ENCODE results near the gene PHYKPL.
"Not testable (repeated sequence)": the region's sequence is repeated elsewhere in the genome, so short reads cannot be mapped to it uniquely, and the experiment has no call there.

The PHYKPL gene

DNA sequence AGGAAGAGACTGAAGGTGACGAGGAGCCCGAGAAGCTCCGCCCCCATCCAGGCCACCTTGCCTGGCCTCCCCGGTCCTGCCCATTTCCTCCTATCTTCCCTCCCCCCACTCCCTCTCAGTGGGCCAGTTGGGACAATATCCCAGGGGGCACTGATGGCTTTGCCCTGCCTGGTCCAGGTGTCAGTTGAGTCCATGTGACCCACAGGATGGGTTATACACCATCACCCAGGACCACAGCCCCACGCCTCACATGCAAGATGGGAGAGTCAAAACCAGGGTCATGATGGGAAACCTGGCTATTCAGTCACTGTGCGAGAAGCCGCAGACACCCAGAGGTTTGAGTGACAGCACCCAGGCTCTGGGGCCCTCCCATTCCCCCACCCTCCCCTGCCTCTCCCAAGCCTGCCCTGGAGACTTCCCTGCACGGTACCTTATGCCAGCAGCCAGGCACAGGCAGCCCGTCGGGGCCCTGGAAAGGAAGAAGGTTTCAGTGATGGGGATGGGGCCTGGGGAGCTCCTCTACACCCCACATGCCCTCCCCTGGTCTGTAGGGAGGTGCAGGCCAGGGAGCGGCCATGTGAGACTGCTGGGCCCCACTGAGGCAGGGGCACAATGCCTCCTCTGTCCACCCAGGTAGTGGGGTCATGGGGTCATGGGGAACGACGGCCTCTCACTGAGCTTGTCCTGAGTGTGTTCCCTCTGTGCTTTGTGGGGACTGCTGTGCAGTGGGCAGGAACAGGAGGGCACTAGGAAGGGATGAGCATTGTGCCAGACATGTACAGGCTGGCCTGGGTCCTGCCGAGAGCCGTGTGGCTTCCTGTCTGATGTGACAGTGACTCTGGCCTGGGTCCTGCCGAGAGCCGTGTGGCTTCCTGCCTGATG lies 6.3 kb upstream of the PHYKPL start:
- DNase-seq, result no peak

DNA sequence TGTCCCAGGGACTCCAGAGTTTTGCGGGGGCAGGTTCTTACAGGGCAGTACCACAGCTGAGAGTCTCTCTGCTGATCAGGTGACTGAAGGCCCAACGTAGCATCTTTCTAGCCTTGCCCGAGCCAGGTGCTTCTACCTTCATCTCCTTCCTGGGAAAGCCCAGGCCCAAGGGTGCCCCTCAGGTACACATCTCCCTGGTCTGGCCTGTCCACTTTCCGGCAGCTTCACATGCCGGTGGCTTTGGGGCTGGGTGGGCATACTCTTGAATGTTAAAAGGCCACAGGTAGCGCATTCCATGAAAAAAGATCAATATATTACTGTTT lies 5.7 kb upstream of the PHYKPL start:
- no peak for DNase-seq

DNA sequence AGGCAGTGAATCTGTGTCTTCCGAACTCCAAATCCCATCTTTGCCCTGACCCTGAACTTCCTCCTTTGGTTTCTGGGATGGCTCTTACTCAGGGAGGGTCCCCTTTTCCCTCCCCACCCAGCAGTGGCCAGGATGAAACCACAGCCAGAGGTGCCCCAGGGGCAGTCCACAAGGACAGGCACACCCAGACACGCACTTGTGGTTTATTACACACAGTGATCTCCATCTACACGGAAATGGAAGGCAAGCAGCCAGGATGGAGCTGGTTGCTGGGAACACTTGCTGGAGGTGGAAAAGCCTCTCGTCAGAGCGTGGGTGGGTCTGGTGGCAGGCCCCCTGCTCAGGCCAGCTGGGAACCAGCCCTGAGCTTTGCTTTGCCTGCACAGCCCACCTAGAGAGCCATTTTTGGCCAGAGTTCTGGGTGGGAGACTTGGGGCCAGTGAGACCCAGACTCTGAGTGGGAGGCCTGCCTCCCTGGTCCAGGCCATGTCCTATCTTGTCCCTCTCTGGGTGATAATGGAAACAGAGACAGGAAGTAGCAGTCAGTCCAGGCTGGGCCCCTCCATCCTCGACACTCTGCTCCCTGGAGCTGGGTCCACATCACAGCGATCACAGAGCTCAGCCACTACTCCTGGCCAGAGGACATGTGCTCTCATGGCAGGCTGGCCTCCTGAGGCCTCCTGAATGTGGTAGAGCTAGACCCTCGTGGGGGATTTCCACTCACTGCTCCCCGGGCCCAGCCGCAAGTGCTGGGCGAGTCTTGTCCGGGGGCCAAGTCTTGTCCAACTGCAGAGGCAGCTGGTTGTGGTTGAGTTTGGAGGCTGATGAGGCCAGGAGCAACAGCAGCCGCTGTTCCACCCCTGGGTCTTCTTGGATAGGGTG lies 5.1 kb upstream of the PHYKPL start:
- no peak for DNase-seq

GRCh38 chr5:178236679-178237078 lies 4.1 kb upstream of the PHYKPL start:
- DNase-seq, result no peak

DNA sequence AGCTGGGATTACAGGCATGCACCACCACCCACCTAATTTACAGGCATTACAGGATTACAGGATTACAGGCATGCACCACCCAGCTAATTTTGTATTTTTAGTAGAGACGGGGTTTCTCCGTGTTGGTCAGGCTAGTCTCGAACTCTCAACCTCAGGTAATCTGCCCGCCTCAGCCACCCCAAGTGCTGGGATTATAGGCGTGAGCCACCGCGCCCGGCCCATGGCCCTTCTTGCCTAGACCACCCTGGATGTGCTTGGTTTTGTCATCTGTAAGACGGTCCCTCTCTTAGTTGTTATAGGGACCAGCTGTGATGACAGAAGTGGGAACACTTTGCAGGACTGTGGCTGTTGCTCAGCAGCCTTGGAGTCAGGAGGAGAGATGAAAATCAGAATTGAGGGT lies 3.5 kb upstream of the PHYKPL start:
- no peak for DNase-seq

DNA sequence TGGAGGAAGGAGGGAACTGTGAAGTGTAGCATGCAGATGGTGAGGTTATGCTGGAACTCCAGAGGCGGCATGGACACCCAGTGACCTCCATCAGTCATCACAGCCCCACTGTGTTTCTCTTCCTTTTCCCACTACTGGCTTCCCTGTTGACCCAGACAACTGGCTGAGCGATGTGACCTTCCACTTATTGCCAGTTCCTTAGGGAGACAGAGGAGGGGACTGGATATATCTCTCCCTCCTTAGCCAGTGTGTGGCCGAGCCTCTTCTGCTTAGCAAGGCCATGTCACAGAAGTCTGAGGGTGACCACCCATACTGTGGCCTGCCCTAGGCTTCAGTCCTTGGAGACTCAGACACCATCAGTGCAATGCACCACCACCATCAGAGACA lies 3.0 kb upstream of the PHYKPL start:
- no peak for DNase-seq

DNA sequence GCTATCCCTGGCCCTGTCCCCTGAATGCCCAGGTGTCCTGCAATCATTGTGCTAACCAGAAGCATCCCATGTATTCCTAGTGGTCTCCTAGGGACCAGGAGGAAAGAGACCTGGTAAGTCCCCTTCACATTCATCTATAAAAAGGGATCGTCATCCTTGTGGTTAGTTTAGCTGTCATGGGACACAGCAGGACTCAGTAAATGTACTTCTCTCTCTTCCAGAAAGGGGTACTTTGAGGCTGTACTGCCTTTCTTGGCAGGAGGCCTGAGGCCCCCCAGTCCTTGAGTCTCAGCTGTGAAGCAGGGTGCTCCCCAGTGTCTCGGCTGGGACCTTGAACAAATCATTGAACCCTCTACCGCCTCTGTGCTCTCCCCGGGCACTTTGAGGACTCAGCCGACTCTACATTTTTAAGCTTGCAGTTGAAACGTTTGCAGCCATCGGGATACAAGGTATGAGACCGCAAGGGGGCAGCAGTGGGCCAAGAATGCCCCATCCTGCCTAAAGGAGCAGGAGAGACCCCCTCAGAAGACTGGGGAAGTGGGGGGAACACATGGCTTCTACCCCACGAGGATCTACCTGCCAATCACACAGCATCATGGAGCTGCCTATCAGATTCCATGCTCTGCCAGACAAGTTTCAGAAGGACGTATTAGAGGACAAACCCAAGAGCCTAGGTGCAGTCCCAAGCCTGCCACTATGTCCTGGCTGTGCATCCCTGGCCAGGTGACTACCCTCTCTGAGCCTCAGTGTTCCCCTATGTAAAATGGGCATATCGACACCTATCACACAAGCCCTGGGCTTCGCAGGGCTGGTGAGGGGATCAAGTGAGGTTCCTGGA lies 2.4 kb upstream of the PHYKPL start:
- DNase-seq, result no peak

DNA sequence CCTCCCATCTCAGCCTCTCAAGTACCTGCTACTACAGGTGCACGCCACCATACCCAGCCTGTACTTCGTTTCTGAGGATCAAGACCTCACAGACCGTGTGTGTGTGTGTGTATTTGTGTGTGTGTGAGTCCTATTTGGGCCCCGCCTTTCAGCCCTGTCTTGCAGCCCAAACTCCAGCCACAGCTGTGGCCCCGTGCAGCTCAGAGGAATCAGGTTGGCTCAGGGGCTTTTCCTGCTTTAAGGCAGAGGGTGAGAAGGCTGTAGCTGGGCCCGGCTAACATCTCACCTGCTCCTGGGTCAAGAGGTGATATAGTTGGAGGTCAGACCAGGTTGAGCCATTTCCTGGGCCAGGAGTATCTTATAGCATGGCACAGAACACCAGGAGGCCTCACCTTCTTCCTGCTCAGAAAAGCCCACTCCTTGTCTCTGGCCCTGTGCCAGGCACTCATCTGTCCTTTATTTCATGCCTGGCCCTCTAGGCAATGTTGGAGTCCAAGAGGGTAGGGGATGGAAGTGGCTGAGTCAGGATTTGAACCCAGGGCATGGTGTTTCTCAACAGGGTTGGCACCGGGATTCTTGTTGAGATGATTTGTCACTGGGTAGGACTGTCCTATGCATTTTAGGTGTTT lies 1.6 kb upstream of the PHYKPL start:
- no peak for DNase-seq

GRCh38 chr5:178232920-178233429 lies 373 bp upstream of the PHYKPL start:
- no peak for DNase-seq

DNA sequence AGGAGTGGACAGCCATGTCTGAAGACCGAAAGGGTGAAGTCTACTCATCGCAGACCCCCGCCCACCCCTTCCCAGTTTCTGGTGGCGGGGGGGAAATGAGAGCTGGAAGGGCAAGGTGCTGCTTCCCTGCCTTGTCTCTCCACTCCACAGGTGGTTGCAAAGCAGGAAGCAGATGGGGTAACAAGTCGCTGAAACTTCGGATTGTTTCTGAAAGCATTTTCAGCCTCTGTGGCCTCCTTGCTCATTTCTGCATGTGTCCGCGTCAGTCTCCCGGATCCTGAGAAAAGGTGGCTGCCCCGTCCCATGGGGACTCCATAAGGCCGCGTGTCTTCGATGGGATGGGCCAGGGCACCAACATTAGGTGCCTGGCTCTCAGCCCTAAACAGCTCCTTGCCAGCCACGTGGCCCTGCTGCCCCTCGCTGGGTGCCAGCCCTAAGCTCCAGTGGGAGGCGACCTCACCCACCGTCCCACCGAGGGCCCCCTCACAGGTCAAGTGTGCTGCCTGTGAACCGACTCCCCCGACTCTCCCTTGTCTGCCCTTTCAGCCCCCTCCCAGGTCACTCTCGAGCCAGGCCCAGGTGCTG lies 971 bp downstream of the PHYKPL start:
- no peak for DNase-seq

DNA sequence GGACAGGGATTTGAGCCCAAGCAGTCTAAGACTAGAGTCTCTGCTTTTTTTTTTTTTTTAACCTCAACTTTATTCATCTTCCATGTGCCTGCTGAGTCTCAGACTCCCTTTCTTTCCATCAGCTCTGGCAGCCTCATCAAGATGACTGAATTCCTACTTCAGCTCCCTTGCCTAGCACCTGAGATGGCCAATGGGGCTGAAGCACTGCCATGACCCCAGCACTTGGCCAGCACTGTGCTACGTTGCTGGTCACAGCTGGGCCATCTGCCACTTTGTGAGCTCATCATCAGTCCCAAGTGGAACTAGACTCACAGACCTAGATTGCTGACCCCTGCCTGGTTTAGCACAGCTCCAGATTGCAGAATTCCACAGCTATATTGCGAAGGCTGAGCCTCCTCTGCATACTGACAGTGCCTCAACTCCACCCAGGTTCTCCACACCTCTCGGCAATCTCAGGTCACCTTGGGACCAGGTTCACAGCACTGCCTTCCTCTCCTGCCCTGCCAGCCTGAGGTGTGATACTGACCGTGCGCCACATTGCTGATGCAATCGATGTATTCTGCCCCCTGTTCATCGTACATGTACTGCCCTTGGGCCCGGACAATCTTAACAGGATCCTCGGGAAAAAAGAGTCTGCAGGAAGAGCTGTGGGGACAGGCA lies 1.6 kb downstream of the PHYKPL start:
- DNase-seq, result no peak

DNA sequence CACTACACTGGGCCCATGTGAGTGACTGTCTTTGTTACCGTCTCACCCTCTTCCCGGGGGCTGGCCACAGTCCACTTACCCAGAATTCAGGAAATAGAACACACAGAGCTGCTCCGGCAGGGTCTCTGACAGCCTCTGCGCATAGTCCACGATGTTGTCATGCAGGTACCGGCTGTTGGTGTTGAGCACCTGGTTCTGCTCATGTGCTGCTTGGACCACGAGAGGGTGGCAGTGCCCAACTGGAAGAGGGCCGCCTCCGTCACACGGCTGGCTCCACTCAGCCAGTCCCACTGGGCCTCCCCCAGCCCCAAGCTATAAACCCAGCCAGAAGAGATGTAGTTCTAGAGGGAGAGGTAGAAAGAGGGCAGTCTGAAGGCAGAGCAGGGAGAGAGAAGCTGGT lies 2.7 kb downstream of the PHYKPL start:
- no peak for DNase-seq

- DNase-seq, result not testable (repeated sequence)
These were observed 3.5 kb downstream of the PHYKPL start for GRCh38 chr5:178229111-178229510.

- DNase-seq, result no peak
These were observed 4.0 kb downstream of the PHYKPL start for GRCh38 chr5:178228609-178229008.

DNA sequence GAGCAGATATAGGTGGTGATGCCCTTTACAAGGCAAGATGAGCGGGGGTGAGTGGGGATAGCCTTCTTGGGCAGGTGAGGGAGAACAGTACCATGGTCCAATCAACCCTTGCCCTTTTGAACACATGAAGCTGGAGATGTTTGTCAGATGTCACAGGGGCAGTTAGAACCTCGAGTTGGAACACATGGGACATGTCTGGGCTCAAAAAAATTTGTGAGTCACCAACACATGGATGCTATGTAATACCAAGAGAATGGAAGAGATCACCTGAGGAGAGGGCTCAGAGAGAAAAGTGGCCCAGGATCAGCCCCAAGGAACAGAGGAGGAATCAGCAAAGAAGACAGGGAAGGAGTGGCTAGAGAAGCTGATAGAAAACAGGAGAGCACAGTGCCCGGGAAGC lies 4.7 kb downstream of the PHYKPL start:
- DNase-seq, result no peak

DNA sequence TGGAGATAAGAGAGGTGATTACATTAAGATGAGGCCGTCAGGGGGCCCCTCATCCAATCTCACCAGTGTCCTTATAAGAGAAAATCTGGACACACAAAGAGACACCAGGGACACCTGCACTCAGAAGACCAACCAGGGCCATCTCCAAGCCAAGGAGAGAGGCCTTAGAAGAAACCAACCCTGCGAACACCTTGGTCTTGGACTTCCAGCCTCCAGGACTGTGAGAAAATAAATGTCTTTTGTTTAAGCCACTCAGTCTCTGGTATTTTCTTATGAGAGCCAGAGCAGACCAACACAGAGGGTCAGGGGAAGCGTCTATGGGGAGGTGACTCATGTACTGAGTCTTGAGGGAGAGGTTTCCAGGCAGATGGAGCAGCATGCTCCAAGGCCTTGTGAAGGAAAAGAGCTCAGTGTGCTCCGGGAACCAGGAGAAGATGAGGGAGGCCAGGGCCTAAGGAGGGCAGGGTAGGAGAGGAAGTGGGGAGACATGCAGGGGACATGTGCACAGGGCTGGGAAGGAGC lies 5.4 kb downstream of the PHYKPL start:
- no peak for DNase-seq

DNA sequence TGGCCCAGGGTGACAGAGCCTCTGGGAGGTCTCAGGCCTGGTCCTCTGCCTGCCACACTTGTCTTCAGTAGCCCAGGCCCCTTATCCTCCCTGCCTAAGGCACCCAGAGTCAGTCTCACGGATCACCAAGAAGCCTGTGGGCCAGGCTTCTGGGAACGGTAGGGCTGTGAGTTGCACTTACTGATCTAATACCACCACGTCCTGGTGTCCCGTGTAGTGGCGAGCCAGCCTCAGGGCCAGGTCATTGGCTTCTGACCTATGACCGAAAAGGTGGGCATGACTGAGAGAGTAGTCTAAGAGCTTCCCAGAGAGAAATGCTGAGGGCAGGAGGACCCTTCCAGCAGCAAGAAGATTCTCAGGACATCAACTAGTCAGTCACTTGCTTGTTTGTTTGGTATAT lies 7.4 kb downstream of the PHYKPL start:
- DNase-seq, result no peak

DNA sequence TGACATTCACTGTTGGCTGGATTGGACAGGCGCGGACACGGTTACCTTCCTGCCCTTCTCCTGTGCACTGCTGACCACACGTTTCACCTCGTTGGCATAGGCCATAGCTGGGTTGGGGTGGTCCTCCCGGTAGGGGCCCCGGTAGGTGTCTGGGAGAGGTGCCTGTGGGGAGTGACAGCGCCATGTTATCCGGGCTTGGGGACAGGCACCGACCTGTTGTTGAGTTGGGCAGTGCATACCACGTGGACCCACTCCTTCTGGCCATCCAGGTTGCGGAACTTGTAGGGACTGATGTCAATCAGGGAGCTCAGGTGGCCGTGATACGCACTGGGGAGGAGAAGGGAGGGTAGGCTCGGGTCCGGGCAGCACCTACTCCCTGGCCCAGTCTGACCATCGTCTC lies 8.2 kb downstream of the PHYKPL start:
- no peak for DNase-seq

DNA sequence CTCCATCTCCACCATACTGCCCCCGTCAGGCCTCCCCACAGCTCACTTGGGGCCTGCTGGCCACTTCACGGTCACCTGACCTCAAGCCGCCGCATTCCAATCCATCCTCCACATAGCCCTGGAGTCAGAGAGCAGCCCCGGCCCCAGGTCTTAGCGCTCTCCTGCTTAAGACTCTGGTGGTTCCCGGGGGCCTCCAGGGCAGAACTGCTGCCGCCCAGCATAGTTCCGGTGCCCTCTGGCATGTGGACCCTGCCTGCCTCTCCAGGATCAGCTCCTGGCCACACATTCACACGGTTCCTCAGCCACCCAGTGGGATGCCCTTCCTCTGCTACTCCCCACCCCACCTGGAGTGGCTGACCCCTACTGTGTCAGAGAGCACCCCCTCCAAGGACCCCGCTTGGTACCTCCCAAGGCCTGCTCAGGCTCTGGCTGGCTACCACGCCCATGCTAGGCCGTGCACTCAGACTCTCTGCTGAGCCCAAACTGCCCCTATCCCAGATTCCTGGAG lies 8.7 kb downstream of the PHYKPL start:
- DNase-seq, result no peak

GRCh38 chr5:178223196-178223773 lies 9.3 kb downstream of the PHYKPL start:
- DNase-seq, result no peak

DNA sequence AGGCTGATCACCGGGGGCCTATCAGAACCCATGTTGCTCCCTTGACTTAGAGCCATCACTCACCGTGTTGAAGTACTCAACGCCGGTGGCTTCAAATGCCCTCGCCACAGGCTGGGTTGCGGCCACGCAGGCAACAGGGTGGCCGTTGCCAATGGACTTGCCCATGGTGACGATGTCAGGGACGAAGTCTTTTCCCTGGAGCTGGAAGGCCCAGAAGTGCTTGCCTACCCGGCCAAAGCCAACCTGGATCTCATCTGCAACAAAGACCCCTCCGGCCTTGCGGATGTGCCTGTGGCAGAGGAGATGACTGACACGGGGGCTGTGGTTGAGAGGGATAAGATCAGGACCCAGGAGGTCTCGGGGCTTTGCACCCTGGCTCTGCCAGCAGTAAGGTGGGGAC lies 10.3 kb downstream of the PHYKPL start:
- DNase-seq, result no peak

All from cortex of kidney (tissue), 1 donor.